ENCODE measurements around the gene PI4KA.
"Not testable (repeated sequence)": the region's sequence is repeated elsewhere in the genome, so short reads cannot be mapped to it uniquely, and the experiment has no call there.

DNA sequence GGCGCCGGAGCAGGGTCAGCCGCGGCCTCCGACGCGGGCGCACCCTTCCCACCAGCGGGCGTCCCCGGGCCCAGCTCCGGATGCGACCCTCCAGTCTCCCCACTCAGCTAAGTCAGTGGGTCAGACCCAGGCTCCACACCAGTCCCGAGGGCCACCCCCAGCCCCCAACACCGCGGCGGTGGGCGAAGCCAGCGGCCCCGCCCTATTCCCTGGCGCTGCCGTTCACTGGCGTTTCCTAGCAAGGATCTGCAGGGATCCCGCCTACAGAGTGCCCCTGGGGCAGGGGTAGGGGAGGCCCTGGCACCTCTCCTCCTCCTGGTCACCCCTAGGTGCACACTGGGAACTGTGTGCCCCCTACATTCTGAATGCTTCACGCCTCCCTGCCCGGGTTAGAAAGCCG lies 190.4 kb downstream of the PI4KA start:
- TF ChIP-seq EZH2phosphoT487 (IDR thresholded peaks at IDR 0.05; ENCODE audit: borderline replicate concordance, low read depth, low read length) = not testable (repeated sequence)
- TF ChIP-seq, protein P1, sequence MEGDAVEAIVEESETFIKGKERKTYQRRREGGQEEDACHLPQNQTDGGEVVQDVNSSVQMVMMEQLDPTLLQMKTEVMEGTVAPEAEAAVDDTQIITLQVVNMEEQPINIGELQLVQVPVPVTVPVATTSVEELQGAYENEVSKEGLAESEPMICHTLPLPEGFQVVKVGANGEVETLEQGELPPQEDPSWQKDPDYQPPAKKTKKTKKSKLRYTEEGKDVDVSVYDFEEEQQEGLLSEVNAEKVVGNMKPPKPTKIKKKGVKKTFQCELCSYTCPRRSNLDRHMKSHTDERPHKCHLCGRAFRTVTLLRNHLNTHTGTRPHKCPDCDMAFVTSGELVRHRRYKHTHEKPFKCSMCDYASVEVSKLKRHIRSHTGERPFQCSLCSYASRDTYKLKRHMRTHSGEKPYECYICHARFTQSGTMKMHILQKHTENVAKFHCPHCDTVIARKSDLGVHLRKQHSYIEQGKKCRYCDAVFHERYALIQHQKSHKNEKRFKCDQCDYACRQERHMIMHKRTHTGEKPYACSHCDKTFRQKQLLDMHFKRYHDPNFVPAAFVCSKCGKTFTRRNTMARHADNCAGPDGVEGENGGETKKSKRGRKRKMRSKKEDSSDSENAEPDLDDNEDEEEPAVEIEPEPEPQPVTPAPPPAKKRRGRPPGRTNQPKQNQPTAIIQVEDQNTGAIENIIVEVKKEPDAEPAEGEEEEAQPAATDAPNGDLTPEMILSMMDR (conservative IDR thresholded peaks at IDR 0.05; ENCODE audit: low read length) = not testable (repeated sequence)

Measured in OCI-LY7 (cell line).